ENCODE measurements around the gene RASGRF2. TPM values are rescaled to one million over a fixed set of nuclear protein-coding genes. Genes with fewer than 3 reads are reported as not detected.
A peak's percentile ranks its signal among the peaks of the same experiment; 100 is the strongest.

Gene RASGRF2
- total RNA-seq, 2 experiments from 2014 or later, result 9.2 to 10.8 TPM

DNA sequence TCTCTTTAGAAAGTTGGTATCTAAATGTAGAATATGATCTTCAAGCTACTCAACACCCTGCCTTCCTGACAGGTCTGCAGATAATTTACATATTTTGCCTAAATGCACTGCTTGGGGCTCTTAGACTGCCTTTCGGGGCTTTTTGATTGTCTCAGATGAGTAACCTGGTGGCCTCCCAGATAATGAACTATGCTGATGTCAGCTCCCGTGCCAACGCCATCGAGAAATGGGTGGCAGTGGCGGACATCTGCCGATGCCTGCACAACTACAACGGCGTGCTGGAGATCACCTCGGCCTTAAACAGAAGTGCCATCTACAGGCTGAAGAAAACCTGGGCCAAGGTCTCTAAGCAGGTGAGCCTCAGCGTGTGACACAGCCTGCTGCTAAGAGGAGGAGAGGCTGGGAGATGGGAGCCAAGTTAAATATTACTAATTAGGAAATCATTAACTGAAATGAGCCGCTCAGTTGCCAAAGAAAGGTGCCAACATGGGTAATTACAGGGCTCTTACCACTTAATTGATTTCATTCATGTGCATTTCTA, 252.1 kb downstream of the RASGRF2 start:
- Mint-ChIP-seq H3K27me3 (ENCODE audit: low read depth) (no peaks in the 10 kb centered on the region), H3K4me1 (ENCODE audit: low read depth) (no peaks in the 10 kb centered on the region), H3K27ac (no peak overlapping the region), H3K4me3 (no peak overlapping the region), H3K36me3 (ENCODE audit: low read depth) (peaks cover 11% of the 10 kb centered on the region), H3K9me3 (no peaks in the 10 kb centered on the region)
- DNase-seq, result no peak
- CTCF ChIA-PET, result interaction anchor here (0.6 kb wide), 1 partner anchor 276 kb away, joined by 3 read pairs; no protein-coding TSS in a partner anchor
- intact Hi-C loops (cut with micrococcal nuclease), result no loop called here

DNA sequence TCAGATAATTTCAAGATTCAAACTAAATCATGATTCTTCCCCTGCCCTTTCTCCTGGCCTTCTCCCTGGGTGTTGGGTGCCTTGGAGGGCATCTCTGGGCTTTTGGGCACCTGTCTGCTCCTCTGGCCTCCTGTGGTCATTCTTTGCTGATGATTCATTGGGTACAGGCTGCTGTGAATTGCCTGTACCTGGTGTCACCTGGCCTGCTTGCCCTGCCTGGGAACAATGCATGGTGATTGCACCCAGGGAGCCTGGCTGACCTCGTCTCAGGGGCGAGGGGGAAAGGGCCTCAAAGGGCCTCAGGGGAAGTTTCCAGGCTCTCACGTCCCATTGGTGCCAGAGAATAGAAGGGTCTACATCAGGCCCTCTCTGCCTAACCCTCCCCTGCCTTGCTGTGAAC, 252.9 kb downstream of the RASGRF2 start:
- intact Hi-C loops (cut with micrococcal nuclease), result no loop called here
- H3K27me3 Mint-ChIP-seq (ENCODE audit: low read depth), result no peaks in the 10 kb centered on the region
- peaks cover 12% of the 10 kb centered on the region for H3K36me3 Mint-ChIP-seq (ENCODE audit: low read depth)
- no peak for DNase-seq
- H3K27ac Mint-ChIP-seq, result no peak overlapping the region
- no peaks in the 10 kb centered on the region for H3K4me1 Mint-ChIP-seq (ENCODE audit: low read depth)
- no peak overlapping the region for H3K4me3 Mint-ChIP-seq
- CTCF ChIA-PET, result no interaction called here
- H3K9me3 Mint-ChIP-seq, result no peaks in the 10 kb centered on the region

DNA sequence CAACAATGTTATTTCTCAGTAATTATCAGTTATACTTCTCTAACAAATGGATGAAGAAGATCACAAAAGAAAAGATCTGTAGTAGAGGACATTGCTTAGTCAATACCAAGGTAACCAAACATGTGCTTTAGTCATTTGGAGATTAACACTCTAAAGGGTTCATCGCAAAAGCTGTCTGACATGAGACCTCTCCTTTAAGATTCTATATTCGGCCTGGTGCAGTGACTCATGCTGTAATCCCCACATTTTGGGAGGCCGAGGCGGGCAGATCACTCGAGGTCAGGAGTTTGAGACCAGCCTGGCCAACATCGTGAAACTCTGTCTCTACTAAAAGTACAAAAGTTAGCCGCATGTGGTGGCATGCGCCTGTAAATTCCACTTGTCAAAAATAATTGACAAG, 254.7 kb downstream of the RASGRF2 start:
- H3K4me3 Mint-ChIP-seq, result no peak overlapping the region
- no peak overlapping the region for H3K27ac Mint-ChIP-seq
- intact Hi-C loops (cut with micrococcal nuclease), result no loop called here
- H3K4me1 Mint-ChIP-seq (ENCODE audit: low read depth), result no peaks in the 10 kb centered on the region
- peaks cover 17% of the 10 kb centered on the region for H3K36me3 Mint-ChIP-seq (ENCODE audit: low read depth)
- no peaks in the 10 kb centered on the region for H3K9me3 Mint-ChIP-seq
- DNase-seq, result no peak
- no peaks in the 10 kb centered on the region for H3K27me3 Mint-ChIP-seq (ENCODE audit: low read depth)
- CTCF ChIA-PET, result no interaction called here

- H3K27ac Mint-ChIP-seq, result no peak overlapping the region
- no peaks in the 10 kb centered on the region for H3K9me3 Mint-ChIP-seq
- CTCF ChIA-PET, result interaction anchor here (0.6 kb wide), 1 partner anchor 71 kb away, joined by 3 read pairs; no protein-coding TSS in a partner anchor
- intact Hi-C loops (cut with micrococcal nuclease), result no loop called here
- H3K4me3 Mint-ChIP-seq, result no peak overlapping the region
- H3K36me3 Mint-ChIP-seq (ENCODE audit: low read depth), result peaks cover 17% of the 10 kb centered on the region
- no peak for DNase-seq
- no peaks in the 10 kb centered on the region for H3K4me1 Mint-ChIP-seq (ENCODE audit: low read depth)
- H3K27me3 Mint-ChIP-seq (ENCODE audit: low read depth), result no peaks in the 10 kb centered on the region
Observed at GRCh38 chr5:81216152-81216551, 256.0 kb downstream of the RASGRF2 start.

DNA sequence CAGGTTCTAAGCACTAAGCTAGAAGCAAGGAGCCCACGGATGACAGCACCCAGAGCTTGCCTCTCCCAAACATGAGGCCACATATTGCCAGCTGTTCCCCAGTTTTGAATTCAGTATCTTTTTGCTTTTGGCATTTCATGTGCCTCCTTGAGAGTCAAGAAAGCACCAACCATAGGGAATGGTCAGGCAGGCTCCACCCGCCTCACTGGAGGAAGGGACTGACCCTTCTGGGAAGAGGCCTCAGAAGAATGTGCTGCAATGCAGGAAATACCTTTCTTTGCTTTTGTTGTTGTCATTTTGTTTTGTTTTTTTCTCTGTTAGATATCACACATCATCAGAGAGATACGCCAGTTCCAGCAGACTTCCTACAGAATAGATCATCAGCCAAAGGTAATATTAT, 259.2 kb downstream of the RASGRF2 start:
- H3K4me1 Mint-ChIP-seq (ENCODE audit: low read depth), result no peaks in the 10 kb centered on the region
- no peak overlapping the region for H3K4me3 Mint-ChIP-seq
- DNase-seq, result no peak
- H3K9me3 Mint-ChIP-seq, result no peaks in the 10 kb centered on the region
- intact Hi-C loops (cut with micrococcal nuclease), result no loop called here
- CTCF ChIA-PET, result no interaction called here
- no peaks in the 10 kb centered on the region for H3K27me3 Mint-ChIP-seq (ENCODE audit: low read depth)
- H3K36me3 Mint-ChIP-seq (ENCODE audit: low read depth), result peaks cover 11% of the 10 kb centered on the region
- H3K27ac Mint-ChIP-seq, result no peak overlapping the region

DNA sequence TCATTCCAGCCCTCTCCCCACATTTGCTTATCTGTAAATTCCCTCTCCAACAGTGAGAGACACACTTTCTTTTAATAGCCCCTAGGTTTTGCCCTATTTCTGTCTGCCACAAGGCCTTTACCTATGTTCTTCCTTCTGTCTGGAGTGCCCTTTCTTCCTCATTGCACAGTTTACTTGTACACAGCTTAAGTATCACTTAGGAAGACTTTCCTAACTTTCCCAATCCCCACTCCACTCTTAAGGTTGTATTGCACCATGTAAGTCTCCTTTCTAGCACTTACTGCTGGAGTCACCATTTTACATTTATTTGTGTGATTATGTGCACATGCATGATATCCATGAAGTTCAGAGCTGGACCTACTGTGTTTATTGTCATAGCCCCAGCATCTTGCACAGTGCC, 262.1 kb downstream of the RASGRF2 start:
- peaks cover 10% of the 10 kb centered on the region for H3K36me3 Mint-ChIP-seq (ENCODE audit: low read depth)
- no peaks in the 10 kb centered on the region for H3K4me1 Mint-ChIP-seq (ENCODE audit: low read depth)
- intact Hi-C loops (cut with micrococcal nuclease), result no loop called here
- H3K9me3 Mint-ChIP-seq, result no peaks in the 10 kb centered on the region
- DNase-seq, result no peak
- H3K4me3 Mint-ChIP-seq, result no peak overlapping the region
- no peaks in the 10 kb centered on the region for H3K27me3 Mint-ChIP-seq (ENCODE audit: low read depth)
- CTCF ChIA-PET, result interaction anchor here (1.2 kb wide), 1 partner anchor 27 kb away, joined by 3 read pairs; no protein-coding TSS in a partner anchor
- H3K27ac Mint-ChIP-seq, result no peak overlapping the region

DNA sequence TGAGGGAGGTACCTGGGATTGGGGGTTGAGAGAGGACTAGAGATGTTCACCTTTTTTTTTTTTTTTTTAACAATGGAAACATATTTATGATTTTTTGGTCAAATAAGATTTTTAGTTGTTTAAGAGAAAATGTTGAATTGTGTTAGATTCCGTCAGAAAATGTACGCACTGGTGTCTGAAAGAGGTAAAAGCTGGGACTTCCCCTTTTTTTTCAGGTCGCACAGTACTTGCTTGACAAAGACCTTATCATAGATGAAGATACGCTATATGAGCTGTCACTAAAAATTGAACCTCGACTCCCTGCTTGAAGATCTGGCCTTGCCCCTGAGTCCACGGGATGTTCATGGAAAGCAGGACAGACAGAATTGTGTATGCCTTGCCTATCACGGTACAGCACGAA, 265.3 kb downstream of the RASGRF2 start:
- Mint-ChIP-seq H3K4me1 (ENCODE audit: low read depth) (no peaks in the 10 kb centered on the region), H3K36me3 (ENCODE audit: low read depth) (peaks cover 2% of the 10 kb centered on the region), H3K9me3 (no peaks in the 10 kb centered on the region), H3K27ac (no peak overlapping the region), H3K27me3 (ENCODE audit: low read depth) (no peaks in the 10 kb centered on the region), H3K4me3 (no peak overlapping the region)
- CTCF ChIA-PET, result interaction anchor here (1.2 kb wide), 1 partner anchor 74 kb away, joined by 6 read pairs; no protein-coding TSS in a partner anchor
- intact Hi-C loops (cut with micrococcal nuclease), result no loop called here
- DNase-seq, result no peak

GRCh38 chr5:81226286-81226685, 266.1 kb downstream of the RASGRF2 start:
- no peak for DNase-seq
- CTCF ChIA-PET, result interaction anchor here (0.6 to 1.2 kb wide), 2 partner anchors 22 to 73 kb away, joined by 3 to 6 read pairs; no protein-coding TSS in a partner anchor
- peaks cover 2% of the 10 kb centered on the region for H3K36me3 Mint-ChIP-seq (ENCODE audit: low read depth)
- no peaks in the 10 kb centered on the region for H3K4me1 Mint-ChIP-seq (ENCODE audit: low read depth)
- no peaks in the 10 kb centered on the region for H3K9me3 Mint-ChIP-seq
- intact Hi-C loops (cut with micrococcal nuclease), result no loop called here
- H3K27ac Mint-ChIP-seq, result no peak overlapping the region
- no peaks in the 10 kb centered on the region for H3K27me3 Mint-ChIP-seq (ENCODE audit: low read depth)
- H3K4me3 Mint-ChIP-seq, result no peak overlapping the region

DNA sequence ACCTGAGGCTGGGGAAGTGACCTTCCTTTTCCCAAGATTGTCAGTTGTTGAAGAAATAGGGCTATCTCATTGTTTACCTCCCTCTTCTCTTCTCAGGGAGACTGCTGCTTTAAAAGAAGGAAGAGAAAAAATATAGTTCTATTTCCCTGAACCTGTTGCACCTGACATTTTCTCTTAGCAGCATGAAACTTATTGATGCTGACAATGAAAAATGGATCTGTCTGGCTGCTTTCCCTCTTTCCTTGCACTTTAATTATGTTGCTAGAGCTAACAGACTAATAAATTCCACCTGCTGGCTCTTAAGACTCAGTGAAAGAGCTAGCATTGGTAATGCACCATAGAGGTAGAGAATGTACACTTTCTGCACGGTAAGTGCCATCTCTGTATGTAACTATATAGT, 266.8 kb downstream of the RASGRF2 start:
- H3K9me3 Mint-ChIP-seq, result no peaks in the 10 kb centered on the region
- peaks cover under 1% of the 10 kb centered on the region for H3K27me3 Mint-ChIP-seq (ENCODE audit: low read depth)
- no peak for DNase-seq
- intact Hi-C loops (cut with micrococcal nuclease), result no loop called here
- H3K4me3 Mint-ChIP-seq, result no peak overlapping the region
- CTCF ChIA-PET, result no interaction called here
- H3K27ac Mint-ChIP-seq, result no peak overlapping the region
- no peaks in the 10 kb centered on the region for H3K4me1 Mint-ChIP-seq (ENCODE audit: low read depth)
- H3K36me3 Mint-ChIP-seq (ENCODE audit: low read depth), result peaks cover 2% of the 10 kb centered on the region

DNA sequence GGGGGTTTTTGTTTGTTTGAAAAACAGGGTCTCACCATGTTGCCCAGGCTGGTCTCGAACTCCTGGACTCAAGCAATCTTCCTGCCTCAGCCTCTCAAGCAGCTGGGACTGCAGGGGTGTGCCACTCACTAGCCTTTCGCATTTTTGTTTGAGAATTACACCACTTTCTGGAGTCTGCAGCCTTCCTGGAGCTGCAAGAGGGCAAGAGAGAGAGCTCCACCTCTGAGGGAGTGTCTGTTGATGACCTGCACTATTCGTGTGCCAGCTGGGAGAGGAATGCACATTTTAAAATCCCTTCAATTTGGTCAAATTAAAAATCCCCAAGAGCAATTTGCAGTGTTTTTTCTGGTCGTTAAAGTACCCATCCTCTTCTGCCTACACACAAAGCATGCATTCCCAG, 267.9 kb downstream of the RASGRF2 start:
- intact Hi-C loops (cut with micrococcal nuclease), result no loop called here
- Mint-ChIP-seq H3K36me3 (ENCODE audit: low read depth) (peaks cover 2% of the 10 kb centered on the region), H3K4me1 (ENCODE audit: low read depth) (peaks cover 2% of the 10 kb centered on the region), H3K27me3 (ENCODE audit: low read depth) (peaks cover 3% of the 10 kb centered on the region), H3K9me3 (no peaks in the 10 kb centered on the region), H3K4me3 (no peak overlapping the region), H3K27ac (no peak overlapping the region)
- CTCF ChIA-PET, result no interaction called here
- no peak for DNase-seq

DNA sequence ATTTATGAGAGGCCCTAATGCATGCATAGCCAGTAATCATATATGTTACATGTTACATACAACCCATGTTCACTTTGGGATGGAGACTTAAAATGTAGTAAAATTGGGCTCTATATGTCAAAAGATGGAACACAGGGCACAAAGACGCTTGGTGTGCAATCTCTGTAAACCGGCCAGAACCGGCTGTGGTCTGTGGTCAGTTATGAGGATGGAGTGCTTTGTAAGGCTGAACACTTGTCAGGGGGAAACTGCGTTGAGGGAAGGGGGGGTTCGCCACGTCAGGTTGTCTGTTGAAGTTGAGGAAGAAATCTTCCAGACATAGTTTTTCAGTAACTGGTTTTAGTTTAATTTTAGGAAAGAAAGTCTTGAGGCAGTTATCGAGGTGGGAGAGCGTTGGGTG, 270.3 kb downstream of the RASGRF2 start:
- DNase-seq, result no peak
- no peaks in the 10 kb centered on the region for H3K36me3 Mint-ChIP-seq (ENCODE audit: low read depth)
- CTCF ChIA-PET, result interaction anchor here (2.6 kb wide), 1 partner anchor 69 kb away, joined by 5 read pairs; no protein-coding TSS in a partner anchor
- H3K27ac Mint-ChIP-seq, result peak overlapping the region; percentile 37
- intact Hi-C loops (cut with micrococcal nuclease), result no loop called here
- no peak overlapping the region for H3K4me3 Mint-ChIP-seq
- H3K9me3 Mint-ChIP-seq, result no peaks in the 10 kb centered on the region
- peaks cover 3% of the 10 kb centered on the region for H3K27me3 Mint-ChIP-seq (ENCODE audit: low read depth)
- peaks cover 14% of the 10 kb centered on the region for H3K4me1 Mint-ChIP-seq (ENCODE audit: low read depth)

- intact Hi-C loops (cut with micrococcal nuclease), result no loop called here
- CTCF ChIA-PET, result interaction anchor here (2.6 kb wide), 1 partner anchor 67 kb away, joined by 5 read pairs; no protein-coding TSS in a partner anchor
- no peak for DNase-seq
- no peak overlapping the region for H3K4me3 Mint-ChIP-seq
- H3K27ac Mint-ChIP-seq, result no peak overlapping the region
- no peaks in the 10 kb centered on the region for H3K9me3 Mint-ChIP-seq
- peaks cover 14% of the 10 kb centered on the region for H3K4me1 Mint-ChIP-seq (ENCODE audit: low read depth)
- no peaks in the 10 kb centered on the region for H3K36me3 Mint-ChIP-seq (ENCODE audit: low read depth)
- peaks cover 3% of the 10 kb centered on the region for H3K27me3 Mint-ChIP-seq (ENCODE audit: low read depth)
Observed at GRCh38 chr5:81232464-81233079, 272.4 kb downstream of the RASGRF2 start.

DNA sequence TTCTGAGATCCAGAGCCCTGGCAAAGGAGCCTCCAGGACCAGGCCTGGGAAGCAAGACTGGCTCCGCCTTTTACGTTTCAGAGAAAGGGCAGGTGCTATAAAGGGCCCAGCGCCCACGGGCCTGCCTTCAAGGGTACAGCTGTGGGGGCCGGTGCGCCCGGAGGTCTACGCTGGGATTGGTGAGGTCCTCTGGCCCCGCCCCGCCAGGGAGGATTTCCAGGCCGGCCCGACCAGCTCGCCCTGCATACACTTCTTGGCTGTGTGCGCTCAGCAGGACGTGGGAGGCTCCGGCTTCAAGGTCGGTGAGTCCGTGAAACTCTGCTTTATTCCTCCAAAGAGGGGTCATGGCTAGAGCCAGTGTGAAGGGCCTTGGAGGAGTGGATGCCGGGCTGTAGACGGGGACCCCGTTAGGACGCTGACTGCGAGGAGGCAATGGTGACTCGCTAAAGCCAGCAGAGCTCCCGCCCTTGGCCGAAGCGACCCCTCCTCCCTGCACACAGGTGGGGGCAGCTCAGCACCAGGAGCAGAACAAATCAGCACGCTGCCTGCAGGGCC, 273.0 kb downstream of the RASGRF2 start, which contains the start of gene CKMT2:
Gene CKMT2, plus strand, starts transcription at position 243 of the 555 bp plus-strand sequence. CDS start 17,811 bp downstream, outside the sequence.
- H3K9me3 Mint-ChIP-seq, result no peaks in the 10 kb centered on the region
- no peak for DNase-seq
- peaks cover 3% of the 10 kb centered on the region for H3K27me3 Mint-ChIP-seq (ENCODE audit: low read depth)
- H3K4me3 Mint-ChIP-seq, result no peak within 1 kb of the TSS
- intact Hi-C loops (cut with micrococcal nuclease), result no loop called here
- peaks cover 14% of the 10 kb centered on the region for H3K4me1 Mint-ChIP-seq (ENCODE audit: low read depth)
- H3K27ac Mint-ChIP-seq, result no peak within 1 kb of the TSS
- CTCF ChIA-PET, result interaction anchor here (2.6 kb wide), 1 partner anchor 67 kb away, joined by 5 read pairs; no protein-coding TSS in a partner anchor
- no peaks in the 10 kb centered on the region for H3K36me3 Mint-ChIP-seq (ENCODE audit: low read depth)

Data from activated naive CD4-positive, alpha-beta T cell treated with anti-CD3 and anti-CD28 coated beads for 36 hours (primary cell).